Measurements from ENCODE around the gene IGFBP3.

DNA sequence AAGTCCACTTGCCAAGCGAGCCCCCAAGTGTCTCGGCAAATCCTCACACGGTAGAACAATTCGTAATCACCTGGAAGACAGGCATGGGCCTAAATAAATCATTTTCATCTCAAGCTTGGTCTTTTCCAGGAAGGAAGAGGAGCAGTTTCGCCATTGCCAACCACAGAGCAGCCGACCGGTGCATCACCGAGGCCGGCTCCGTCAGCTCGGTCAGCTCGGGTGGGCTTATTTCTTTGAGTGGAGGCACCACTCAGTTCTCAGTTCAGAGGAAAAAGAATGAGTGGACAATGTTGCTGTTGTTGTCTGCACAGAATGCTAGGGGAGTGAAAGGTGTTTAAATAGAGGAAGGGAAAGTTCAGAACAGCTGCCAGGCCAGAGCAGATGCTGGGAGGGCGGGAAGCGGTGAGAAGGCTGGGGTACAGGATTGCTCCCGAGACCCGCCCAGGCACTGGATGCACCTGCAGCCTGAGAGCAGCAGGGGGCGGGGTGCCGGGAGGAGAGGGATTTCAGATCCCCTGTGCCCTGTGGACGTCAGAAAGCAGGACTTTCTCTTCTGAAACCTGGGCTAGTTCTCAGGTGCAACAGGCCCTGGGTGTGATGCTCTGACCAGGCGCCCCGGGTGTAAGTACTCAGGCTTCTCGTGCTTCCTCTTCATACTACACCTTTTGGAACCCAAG lies 17.7 kb upstream of the IGFBP3 start:
- no peak for TF ChIP-seq POLR2A (IDR thresholded peaks at IDR 0.05)
- TF ChIP-seq, protein P1, sequence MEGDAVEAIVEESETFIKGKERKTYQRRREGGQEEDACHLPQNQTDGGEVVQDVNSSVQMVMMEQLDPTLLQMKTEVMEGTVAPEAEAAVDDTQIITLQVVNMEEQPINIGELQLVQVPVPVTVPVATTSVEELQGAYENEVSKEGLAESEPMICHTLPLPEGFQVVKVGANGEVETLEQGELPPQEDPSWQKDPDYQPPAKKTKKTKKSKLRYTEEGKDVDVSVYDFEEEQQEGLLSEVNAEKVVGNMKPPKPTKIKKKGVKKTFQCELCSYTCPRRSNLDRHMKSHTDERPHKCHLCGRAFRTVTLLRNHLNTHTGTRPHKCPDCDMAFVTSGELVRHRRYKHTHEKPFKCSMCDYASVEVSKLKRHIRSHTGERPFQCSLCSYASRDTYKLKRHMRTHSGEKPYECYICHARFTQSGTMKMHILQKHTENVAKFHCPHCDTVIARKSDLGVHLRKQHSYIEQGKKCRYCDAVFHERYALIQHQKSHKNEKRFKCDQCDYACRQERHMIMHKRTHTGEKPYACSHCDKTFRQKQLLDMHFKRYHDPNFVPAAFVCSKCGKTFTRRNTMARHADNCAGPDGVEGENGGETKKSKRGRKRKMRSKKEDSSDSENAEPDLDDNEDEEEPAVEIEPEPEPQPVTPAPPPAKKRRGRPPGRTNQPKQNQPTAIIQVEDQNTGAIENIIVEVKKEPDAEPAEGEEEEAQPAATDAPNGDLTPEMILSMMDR (IDR thresholded peaks at IDR 0.05): peak in 1 of 4 experiments; percentile 20

Measured in gastroesophageal sphincter (tissue), 3 donors.